COLO668 (cell line): ENCODE data around the gene POLR3C.
"Not testable (repeated sequence)": the region's sequence is repeated elsewhere in the genome, so short reads cannot be mapped to it uniquely, and the experiment has no call there.

Experiments
- DNase-seq: peaks from one replicate; lab custom pipeline; 2025; ENCODE audit not compliant: unreplicated experiment; lab: John Stamatoyannopoulos, UW

Gene POLR3C, protein sequence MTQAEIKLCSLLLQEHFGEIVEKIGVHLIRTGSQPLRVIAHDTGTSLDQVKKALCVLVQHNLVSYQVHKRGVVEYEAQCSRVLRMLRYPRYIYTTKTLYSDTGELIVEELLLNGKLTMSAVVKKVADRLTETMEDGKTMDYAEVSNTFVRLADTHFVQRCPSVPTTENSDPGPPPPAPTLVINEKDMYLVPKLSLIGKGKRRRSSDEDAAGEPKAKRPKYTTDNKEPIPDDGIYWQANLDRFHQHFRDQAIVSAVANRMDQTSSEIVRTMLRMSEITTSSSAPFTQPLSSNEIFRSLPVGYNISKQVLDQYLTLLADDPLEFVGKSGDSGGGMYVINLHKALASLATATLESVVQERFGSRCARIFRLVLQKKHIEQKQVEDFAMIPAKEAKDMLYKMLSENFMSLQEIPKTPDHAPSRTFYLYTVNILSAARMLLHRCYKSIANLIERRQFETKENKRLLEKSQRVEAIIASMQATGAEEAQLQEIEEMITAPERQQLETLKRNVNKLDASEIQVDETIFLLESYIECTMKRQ

GRCh38 chr1:145823565-145824498 lies at the start of gene POLR3C, which contains the start of gene RNF115:
TSS of gene POLR3C (plus strand) at chr1:145824200. CDS start at chr1:145825777, 1,577 bp downstream.
TSS of gene RNF115 (minus strand) at chr1:145824095. CDS start at chr1:145823873, 222 bp downstream.
- peak; percentile 95 for DNase-seq

- DNase-seq: no peak
Observed at GRCh38 chr1:145777357-145778145, 46.4 kb upstream of the POLR3C start.

GRCh38 chr1:145778146-145778540 lies 45.9 kb upstream of the POLR3C start:
- no peak for DNase-seq

DNA sequence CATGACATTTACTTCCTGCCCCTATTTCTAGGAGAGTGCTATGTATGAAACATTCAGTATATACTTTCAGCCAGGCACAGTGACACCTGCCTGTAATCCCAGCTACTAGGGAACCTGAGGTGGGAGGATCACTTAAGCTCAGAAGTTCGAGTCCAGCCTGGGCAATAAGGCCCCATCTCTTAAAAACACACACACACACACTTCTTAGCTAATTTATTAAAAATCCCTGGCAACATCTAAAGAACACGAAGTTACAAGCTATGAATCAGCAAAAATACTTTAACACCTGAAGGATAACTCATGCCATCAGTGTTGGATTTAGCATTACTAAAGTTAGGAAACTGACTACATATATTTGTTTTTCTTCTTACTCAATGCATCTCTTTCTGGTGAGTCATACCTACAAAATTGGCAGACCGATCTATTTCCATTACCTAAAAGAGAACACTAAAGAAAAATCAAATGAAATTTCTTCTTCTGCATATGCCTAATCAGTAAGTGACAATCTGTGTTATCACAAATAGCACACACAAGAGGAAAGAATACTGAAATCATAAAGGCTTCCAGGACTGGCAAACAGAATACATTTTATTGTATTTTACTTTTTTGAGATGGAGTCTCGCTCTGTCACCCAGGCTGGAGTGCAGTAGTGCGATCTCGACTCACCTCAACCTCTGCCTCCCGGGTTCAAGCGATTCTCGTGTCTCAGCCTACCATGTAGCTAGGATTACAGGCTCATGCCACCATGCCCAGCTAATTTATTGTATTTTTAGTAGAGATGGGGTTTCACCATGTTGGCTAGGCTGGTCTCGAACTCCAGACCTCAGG lies 41.5 kb upstream of the POLR3C start:
- no peak for DNase-seq

- no peak for DNase-seq
Observed at GRCh38 chr1:145784409-145784808, 39.6 kb upstream of the POLR3C start.

GRCh38 chr1:145785547-145785946 lies 38.5 kb upstream of the POLR3C start:
- DNase-seq: no peak

DNA sequence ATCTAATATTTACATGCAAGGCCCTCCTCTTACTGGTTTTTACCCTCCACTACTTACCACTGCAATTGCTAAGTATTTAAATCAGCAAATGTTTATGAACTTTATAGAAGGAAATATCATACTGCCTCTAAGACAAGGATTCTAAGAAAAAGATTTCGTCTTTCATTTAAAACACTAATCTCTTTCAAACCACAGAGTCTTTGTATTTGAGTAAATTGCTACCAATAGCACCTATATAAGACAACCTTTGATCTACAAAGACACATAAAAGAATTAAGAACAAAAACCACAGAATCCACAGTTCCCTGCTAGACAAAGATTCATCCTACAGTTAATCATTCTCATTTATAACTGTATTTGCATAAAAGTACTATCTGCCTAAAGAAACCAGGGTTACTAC lies 37.7 kb upstream of the POLR3C start:
- DNase-seq: no peak

DNA sequence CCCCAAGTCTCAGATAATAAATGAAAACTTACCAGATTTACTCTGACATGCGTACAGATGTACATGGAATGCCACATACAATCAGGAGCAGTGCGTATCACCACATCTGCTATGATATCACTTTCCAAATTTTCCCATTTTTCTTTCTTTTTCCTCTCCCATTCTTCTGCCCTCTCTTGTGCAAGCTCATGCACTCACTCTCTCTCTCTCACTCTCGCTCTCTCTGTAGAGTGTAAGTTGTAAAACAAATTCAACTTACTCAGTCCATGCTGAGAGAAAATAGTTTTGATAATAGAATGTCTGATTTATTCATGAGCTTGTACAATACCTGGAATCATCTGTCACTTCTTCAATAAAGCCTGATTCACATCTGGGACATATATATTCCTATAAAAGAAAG lies 35.4 kb upstream of the POLR3C start:
- DNase-seq: no peak

DNA sequence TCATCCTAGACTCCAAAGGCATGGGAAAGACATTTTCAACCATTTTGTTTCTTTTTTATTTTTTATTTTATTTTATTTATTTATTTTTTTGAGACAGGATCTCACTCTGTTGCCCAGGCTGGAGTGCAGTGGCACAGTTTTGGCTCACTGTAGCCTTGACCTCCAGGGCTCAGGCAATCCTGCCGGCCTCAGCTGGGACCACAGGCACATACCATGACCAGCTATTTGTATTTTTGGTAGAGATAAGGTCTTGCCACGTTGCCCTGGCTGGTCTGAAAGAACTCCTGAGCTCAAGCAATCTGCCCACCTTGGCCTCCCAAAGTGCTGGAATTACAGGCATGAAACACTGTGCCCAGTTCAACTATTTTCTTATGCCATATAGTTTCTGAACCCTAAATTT lies 32.1 kb upstream of the POLR3C start:
- not testable (repeated sequence) for DNase-seq

- no peak for DNase-seq
Observed at GRCh38 chr1:145792484-145792883, 31.5 kb upstream of the POLR3C start.

DNA sequence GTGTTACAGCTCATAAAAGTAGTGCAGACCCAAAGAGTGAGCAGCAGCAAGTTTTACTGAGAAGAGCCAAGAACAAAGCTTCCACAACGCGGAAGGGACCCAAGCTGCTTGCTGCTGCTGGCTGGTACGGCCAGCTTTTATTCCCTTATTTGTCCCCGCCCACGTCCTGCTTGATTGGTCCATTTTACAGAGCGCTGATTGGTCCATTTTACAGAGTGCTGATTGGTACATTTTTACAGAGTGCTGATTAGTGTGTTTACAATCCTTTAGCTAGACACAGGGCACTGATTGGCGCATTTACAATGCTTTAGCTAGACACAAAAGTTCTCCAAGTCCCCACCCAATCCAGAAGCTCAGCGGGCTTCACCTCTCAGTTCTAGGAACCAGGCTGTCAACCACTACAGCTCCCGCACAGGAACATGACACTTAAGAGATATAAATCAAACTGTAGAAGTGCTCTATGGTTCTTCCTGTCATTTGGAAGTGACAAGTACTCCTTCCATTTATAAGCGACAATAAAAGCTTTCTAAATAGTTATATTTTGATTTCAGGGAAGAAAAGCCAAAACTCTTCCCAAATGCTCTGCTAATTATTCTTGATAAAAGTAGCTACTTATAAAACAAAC lies 28.6 kb upstream of the POLR3C start:
- no peak for DNase-seq

DNA sequence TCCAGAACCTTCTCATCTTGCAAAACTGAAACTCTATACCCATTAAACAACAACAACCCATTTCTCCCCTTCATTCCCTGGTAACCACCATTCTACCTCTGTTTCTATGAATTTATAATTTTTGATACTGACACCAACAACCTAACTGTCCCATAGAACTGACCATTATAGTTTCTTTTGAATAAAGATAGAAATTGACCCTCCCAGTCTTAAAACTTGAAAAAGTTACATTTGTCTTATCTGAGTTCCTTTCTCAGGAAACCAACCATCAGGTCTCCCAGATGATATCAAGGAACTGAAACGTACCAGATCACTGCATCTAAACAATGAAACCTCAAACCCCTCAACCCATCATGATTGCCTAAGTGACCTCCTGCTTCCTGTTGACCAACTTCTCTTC lies 27.2 kb upstream of the POLR3C start:
- DNase-seq: no peak

DNA sequence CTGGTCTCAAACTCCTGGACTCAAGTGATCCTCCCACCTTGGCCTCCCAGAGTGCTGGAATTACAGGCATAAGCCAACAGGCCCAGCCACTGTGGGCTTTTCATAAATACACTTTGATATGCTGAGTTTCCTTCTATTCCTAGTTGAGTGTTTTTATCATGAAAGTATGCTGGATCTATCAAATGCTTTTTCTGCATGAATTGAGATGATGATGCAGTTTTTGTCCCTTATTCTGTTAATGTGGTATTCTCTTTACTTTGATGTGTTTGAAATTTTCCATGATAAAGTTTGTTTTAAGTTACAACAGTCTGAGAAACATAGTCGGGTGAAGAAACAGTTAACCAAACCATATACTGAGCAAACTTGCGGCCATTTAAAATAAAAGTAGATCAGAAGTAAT lies 24.2 kb upstream of the POLR3C start:
- no peak for DNase-seq

DNA sequence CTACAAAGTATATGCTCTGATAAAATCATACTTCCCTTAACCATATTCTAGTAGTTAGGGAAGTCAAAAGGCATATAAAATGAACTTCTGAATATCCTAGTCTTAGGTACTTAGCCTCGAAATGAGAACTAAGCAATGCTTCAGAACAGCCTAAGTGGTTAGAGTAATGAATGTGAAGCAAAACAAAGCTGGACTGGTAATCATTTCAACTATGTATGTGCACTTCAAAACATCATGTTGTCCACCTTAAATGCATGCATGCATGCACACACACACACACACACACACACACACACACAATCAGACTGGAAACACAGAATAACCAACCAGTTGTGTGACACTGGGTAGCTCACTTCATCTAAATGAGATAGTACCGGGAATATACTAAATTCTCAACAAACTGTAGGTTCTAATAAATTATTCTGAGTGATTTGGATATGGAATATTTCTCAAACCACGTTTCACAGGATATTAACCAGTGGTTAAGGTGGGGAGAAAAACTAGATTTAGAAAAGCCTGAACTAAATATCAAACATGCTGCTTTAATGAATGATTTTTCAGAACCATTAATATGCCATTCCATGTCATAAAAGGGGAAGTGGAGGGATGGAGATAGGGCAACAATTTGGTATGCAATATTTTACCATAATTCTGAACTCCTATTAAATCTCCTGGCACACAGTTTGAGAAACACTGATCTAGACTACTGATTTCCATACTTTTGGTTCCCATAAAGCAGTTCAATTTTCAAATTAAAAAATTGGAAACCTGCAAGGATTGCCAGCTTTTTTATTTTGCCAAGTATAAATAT lies 19.6 kb upstream of the POLR3C start:
- no peak for DNase-seq

DNA sequence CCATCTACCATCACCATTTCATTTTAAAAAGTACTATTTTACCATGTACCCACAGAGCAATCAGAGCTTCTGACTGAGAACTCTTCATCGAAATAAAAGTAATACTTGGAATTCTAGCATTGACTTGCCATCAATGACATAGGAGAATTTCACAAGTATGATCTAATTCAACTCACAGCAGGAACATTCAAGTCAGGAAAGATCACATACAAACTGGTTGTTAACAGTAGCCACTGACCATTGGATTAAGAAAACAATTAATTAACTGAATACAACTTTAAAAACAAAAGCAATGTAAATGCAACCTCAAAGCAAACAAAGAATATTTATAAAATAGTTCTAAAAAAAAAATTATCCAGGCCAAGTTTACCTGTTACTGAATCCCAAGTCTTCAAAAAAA lies 18.9 kb upstream of the POLR3C start:
- DNase-seq: no peak

DNA sequence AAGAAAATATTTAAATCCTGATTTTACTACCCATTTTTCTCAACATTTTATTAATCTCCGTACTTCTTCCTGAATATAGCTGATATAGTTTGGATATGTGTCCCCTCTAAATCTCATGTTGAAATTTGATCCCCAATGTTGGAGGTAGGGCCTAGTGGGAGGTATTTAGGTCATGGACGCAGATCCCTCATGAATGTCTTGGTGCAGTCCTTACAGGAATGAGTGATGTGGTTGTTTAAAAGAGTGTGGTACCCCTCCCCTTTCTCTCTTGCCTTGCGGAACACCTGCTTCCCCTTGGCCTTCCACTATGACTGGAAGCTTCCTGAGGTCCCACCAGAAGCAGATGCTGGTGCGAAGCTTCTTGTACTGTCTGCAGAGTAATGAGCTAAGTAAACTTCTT lies 17.6 kb upstream of the POLR3C start:
- no peak for DNase-seq

DNA sequence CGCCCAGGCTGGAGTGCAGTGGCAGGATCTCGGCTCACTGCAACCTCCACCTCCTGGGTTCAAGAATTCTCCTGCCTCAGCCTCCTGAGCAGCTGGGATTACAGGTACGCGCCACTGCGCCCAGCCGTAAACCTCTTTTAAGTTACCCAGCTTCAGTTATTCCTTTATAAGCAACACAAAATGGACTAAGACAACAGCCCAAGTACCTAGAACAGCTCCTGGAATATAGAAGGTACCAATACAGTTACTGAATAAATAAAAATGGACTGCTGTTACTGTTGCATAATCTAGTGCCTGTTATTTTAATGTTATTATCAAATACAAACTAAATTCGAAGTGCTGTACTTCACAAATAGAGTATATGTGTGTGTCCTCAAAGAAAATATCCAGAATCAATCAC lies 17.2 kb upstream of the POLR3C start:
- no peak for DNase-seq

DNA sequence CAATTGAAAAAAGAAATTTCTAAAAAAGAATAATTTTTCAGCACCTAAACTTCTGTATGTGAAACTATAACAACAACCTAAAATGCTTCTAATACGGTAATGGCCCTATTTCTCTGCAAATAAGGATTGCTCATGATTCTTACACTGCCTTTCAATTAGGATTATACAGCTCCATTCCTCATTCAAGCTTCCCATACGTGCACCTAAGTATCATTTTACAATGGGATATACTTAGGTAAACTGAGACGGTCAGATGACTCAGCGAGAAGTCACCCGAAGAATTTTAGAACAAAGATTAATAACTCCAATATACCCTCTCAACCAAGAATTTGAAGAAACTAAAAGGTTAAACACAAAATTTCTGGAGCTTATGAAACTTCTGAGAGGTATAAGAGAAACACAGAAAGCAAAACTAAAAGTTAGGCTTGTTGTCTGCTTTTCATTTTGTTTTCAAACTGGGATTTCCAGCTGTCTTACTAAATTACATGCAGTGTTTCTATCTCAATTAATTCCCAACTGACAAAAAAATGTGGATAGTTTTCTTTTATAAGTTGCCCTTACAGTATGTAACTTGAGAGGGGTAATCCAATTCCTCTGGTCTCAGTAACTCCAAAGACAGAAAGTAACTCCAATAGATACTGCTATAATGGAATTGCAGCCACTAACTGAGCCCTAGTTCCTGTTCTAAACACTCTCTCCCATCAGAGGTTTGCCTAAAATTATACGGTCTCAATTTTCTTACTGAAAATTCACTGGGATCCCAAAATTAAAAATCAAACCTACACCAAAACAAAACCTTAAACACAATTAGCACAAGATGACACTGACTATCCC lies 10.8 kb upstream of the POLR3C start:
- not testable (repeated sequence) for DNase-seq
